Smooth muscle cell (in vitro differentiated cells): ENCODE measurements around the gene C1QTNF1. TPM values are rescaled to one million over a fixed set of nuclear protein-coding genes. Genes with fewer than 3 reads are reported as not detected.

ENCODE experiments used
- DNase-seq: peaks from one replicate; lab custom pipeline; 2025; ENCODE audit not compliant: unreplicated experiment; lab: John Stamatoyannopoulos, UW
- H2AFZ ChIP-seq: fragments of 200-600 bp; sonication (generic); 2 replicates; pipeline ENCODE4 v1.6.0; 2016; ENCODE audit warnings: antibody characterized with exemption, low read depth, mild to moderate bottlenecking
- H3F3A ChIP-seq: fragments of 200-600 bp; sonication (generic); 2 replicates; pipeline ENCODE4 v1.6.0; 2017; ENCODE audit warnings: antibody characterized with exemption, low read depth
- H3K27ac ChIP-seq: fragments of 200-600 bp; sonication (generic); 2 replicates; pipeline ENCODE4 v1.5.1; 2016; ENCODE audit warnings: low read depth, mild to moderate bottlenecking
- H3K27me3 ChIP-seq: fragments of 200-600 bp; sonication (generic); 2 replicates; pipeline ENCODE4 v1.6.1; 2016; ENCODE audit warnings: low read depth, mild to moderate bottlenecking
- H3K36me3 ChIP-seq: fragments of 200-600 bp; sonication (generic); 2 replicates; pipeline ENCODE4 v1.5.1; 2016; ENCODE audit warnings: low read depth
- H3K4me1 ChIP-seq: fragments of 200-600 bp; sonication (generic); 2 replicates; pipeline ENCODE4 v1.5.1; 2016; ENCODE audit warnings: low read depth
- H3K4me2 ChIP-seq: fragments of 200-600 bp; sonication (generic); 2 replicates; pipeline ENCODE4 v1.6.0; 2016; ENCODE audit warnings: mild to moderate bottlenecking
- H3K4me3 ChIP-seq: fragments of 200-600 bp; sonication (generic); 2 replicates; pipeline ENCODE4 v1.5.1; 2016; ENCODE audit warnings: mild to moderate bottlenecking
- H3K79me2 ChIP-seq: fragments of 200-600 bp; sonication (generic); 2 replicates; pipeline ENCODE4 v1.6.0; 2016; ENCODE audit warnings: low read depth, mild to moderate bottlenecking
- H3K9ac ChIP-seq: fragments of 200-600 bp; sonication (generic); 2 replicates; pipeline ENCODE4 v1.6.0; 2016; ENCODE audit warnings: low read depth
- H3K9me3 ChIP-seq: fragments of 200-600 bp; sonication (generic); replicated peaks from 2 replicates; pipeline ENCODE4 v1.5.1; 2016; ENCODE audit warnings: low read depth
- H4K20me1 ChIP-seq: fragments of 200-600 bp; sonication (generic); 2 replicates; pipeline ENCODE4 v1.6.0; 2016; ENCODE audit warnings: low read depth
- CTCF ChIP-seq: fragments of 200-600 bp; sonication (generic); IDR thresholded peaks from 2 replicates; pipeline ENCODE4 v1.5.1; 2017; ENCODE audit warnings: borderline replicate concordance, mild to moderate bottlenecking, antibody characterized with exemption; ENCODE audit not compliant: insufficient read depth, poor library complexity, severe bottlenecking
- WGBS: methylation state at CpG from one replicate; pipeline ENCODE4 v1.1.7; 2016; ENCODE audit warnings: low lambda C conversion rate; 5-methylcytosine and 5-hydroxymethylcytosine counted together
- polyA plus RNA-seq: library from polyadenylated mRNA; unstranded; fragments of >200 nt; fragmentation: Nextera tagmentation; extraction: Ambion mirVana; gene quantifications from 2 replicates; pipeline ENCODE4 v1.2.1, GENCODE V29; 2016
- total RNA-seq: library from RNA; depleted of rRNA; stranded (reverse); fragments of >200 nt; gene quantifications from 2 replicates; pipeline ENCODE4 v1.2.3, GENCODE V29; 2014

C1QTNF1 gene
- total and polyA plus RNA-seq, 2 experiments from 2014 or later: 5.7 to 9.4 TPM

- no peak for TF ChIP-seq CTCF
- DNase-seq: no peak
Measured at GRCh38 chr17:79046916-79047280, 22.9 kb downstream of the C1QTNF1 start.

GRCh38 chr17:79047291-79047920 lies 23.4 kb downstream of the C1QTNF1 start:
- Histone ChIP-seq H3K4me3 (no peak overlapping the region), H3K9ac (no peak overlapping the region), H3F3A (no peaks in the 10 kb centered on the region), H3K36me3 (no peaks in the 10 kb centered on the region), H4K20me1 (no peaks in the 10 kb centered on the region), H2AFZ (no peak overlapping the region), H3K27me3 (no peaks in the 10 kb centered on the region), H3K4me1 (peaks cover 6% of the 10 kb centered on the region), H3K4me2 (no peak overlapping the region), H3K79me2 (no peaks in the 10 kb centered on the region), H3K27ac (no peak overlapping the region), H3K9me3 (no peaks in the 10 kb centered on the region)
- DNase-seq: no peak
- 94% methylated on average over 30 of the region's 30 CpGs for WGBS
- no peak for TF ChIP-seq CTCF

More at GRCh38 chr17:79046916-79047280, 22.9 kb downstream of the C1QTNF1 start:
- H2AFZ ChIP-seq: no peak overlapping the region
- no peaks in the 10 kb centered on the region for H3K27me3 ChIP-seq
- H3K27ac ChIP-seq: no peak overlapping the region
- H3K36me3 ChIP-seq: no peaks in the 10 kb centered on the region
- H3K4me3 ChIP-seq: no peak overlapping the region
- H3K4me1 ChIP-seq: peaks cover 6% of the 10 kb centered on the region
- no peaks in the 10 kb centered on the region for H3K79me2 ChIP-seq
- no peaks in the 10 kb centered on the region for H3F3A ChIP-seq
- WGBS: 87% methylated on average over 15 of the region's 15 CpGs
- no peak overlapping the region for H3K4me2 ChIP-seq
- no peak overlapping the region for H3K9ac ChIP-seq
- no peaks in the 10 kb centered on the region for H4K20me1 ChIP-seq
- H3K9me3 ChIP-seq: no peaks in the 10 kb centered on the region

GRCh38 chr17:79047923-79048825 lies 24.2 kb downstream of the C1QTNF1 start:
- Histone ChIP-seq H3F3A (no peaks in the 10 kb centered on the region), H3K9ac (no peak overlapping the region), H3K27me3 (no peaks in the 10 kb centered on the region), H2AFZ (no peak overlapping the region), H3K4me1 (peaks cover 6% of the 10 kb centered on the region), H3K4me3 (no peak overlapping the region), H3K79me2 (no peaks in the 10 kb centered on the region), H3K4me2 (no peak overlapping the region), H3K27ac (no peak overlapping the region), H3K36me3 (no peaks in the 10 kb centered on the region), H4K20me1 (no peaks in the 10 kb centered on the region), H3K9me3 (no peaks in the 10 kb centered on the region)
- no peak for DNase-seq
- no peak for TF ChIP-seq CTCF
- WGBS: 90% methylated on average over 41 of the region's 41 CpGs
